Memory B cell (primary cell): ENCODE data around the gene HOXA6.

Experiments
- ATAC-seq: fragments of 150-1000 bp; cut with Tn5 transposase; 2 replicates; pipeline ENCODE4 v1.10.0; 2021; ENCODE audit warnings: low read depth, mild to moderate bottlenecking, moderate library complexity
- DNase-seq, 2 donors: peaks; one replicate each; pipeline ENCODE4 v3.0.0; 2022; ENCODE audit warnings: low spot score in 2 of 2
- H3K27ac Mint-ChIP-seq: one replicate; pipeline ENCODE4 v1.8.0; 2022; ENCODE audit warnings: mild to moderate bottlenecking, moderate library complexity, mixed read lengths
- H3K27me3 Mint-ChIP-seq: one replicate; pipeline ENCODE4 v1.8.0; 2022; ENCODE audit warnings: mixed read lengths
- H3K36me3 Mint-ChIP-seq: one replicate; pipeline ENCODE4 v1.8.0; 2022; ENCODE audit warnings: mild to moderate bottlenecking, mixed read lengths
- H3K4me1 Mint-ChIP-seq: one replicate; pipeline ENCODE4 v1.8.0; 2022; ENCODE audit warnings: mixed read lengths
- H3K4me3 Mint-ChIP-seq: one replicate; pipeline ENCODE4 v1.8.0; 2022; ENCODE audit warnings: mild to moderate bottlenecking, moderate library complexity, mixed read lengths
- H3K9me3 Mint-ChIP-seq: one replicate; pipeline ENCODE4 v1.8.0; 2022; ENCODE audit warnings: mixed read lengths

Gene HOXA6

GRCh38 chr7:27139334-27140125 is 8.0 kb downstream of the HOXA6 start:
- H3K4me3 Mint-ChIP-seq = no peak overlapping the region
- ATAC-seq (no peak), DNase-seq (no peak)
- no peaks in the 10 kb centered on the region for H3K36me3 Mint-ChIP-seq
- H3K4me1 Mint-ChIP-seq = peaks cover 2% of the 10 kb centered on the region
- H3K9me3 Mint-ChIP-seq = no peaks in the 10 kb centered on the region
- no peak overlapping the region for H3K27ac Mint-ChIP-seq
- H3K27me3 Mint-ChIP-seq = peaks cover 9% of the 10 kb centered on the region

- Mint-ChIP-seq H3K27me3 (peaks cover 13% of the 10 kb centered on the region), H3K4me3 (no peak overlapping the region), H3K4me1 (peaks cover 2% of the 10 kb centered on the region), H3K9me3 (no peaks in the 10 kb centered on the region), H3K27ac (no peak overlapping the region), H3K36me3 (no peaks in the 10 kb centered on the region)
- DNase-seq (no peak), ATAC-seq (no peak)
Measured at GRCh38 chr7:27138985-27139333, 8.6 kb downstream of the HOXA6 start.

- Mint-ChIP-seq H3K4me3 (no peak overlapping the region), H3K4me1 (peaks cover 2% of the 10 kb centered on the region), H3K36me3 (no peaks in the 10 kb centered on the region), H3K9me3 (no peaks in the 10 kb centered on the region), H3K27ac (no peak overlapping the region), H3K27me3 (peaks cover 17% of the 10 kb centered on the region)
- ATAC-seq (no peak), DNase-seq (no peak)
Measured at GRCh38 chr7:27138472-27138871, 9.1 kb downstream of the HOXA6 start.

GRCh38 chr7:27137640-27138315 is 9.8 kb downstream of the HOXA6 start:
- no peak for DNase-seq
- H3K36me3 Mint-ChIP-seq = no peaks in the 10 kb centered on the region
- peaks cover 16% of the 10 kb centered on the region for H3K27me3 Mint-ChIP-seq
- no peak overlapping the region for H3K27ac Mint-ChIP-seq
- H3K4me3 Mint-ChIP-seq = no peak overlapping the region
- peaks cover 2% of the 10 kb centered on the region for H3K4me1 Mint-ChIP-seq
- no peak for ATAC-seq
- H3K9me3 Mint-ChIP-seq = no peaks in the 10 kb centered on the region

- Mint-ChIP-seq H3K4me3 (no peak overlapping the region), H3K9me3 (no peaks in the 10 kb centered on the region), H3K27ac (no peak overlapping the region), H3K4me1 (no peaks in the 10 kb centered on the region), H3K27me3 (peaks cover 12% of the 10 kb centered on the region), H3K36me3 (no peaks in the 10 kb centered on the region)
- ATAC-seq (no peak), DNase-seq (no peak)
Measured at GRCh38 chr7:27134392-27134791, 13.2 kb downstream of the HOXA6 start.

DNA sequence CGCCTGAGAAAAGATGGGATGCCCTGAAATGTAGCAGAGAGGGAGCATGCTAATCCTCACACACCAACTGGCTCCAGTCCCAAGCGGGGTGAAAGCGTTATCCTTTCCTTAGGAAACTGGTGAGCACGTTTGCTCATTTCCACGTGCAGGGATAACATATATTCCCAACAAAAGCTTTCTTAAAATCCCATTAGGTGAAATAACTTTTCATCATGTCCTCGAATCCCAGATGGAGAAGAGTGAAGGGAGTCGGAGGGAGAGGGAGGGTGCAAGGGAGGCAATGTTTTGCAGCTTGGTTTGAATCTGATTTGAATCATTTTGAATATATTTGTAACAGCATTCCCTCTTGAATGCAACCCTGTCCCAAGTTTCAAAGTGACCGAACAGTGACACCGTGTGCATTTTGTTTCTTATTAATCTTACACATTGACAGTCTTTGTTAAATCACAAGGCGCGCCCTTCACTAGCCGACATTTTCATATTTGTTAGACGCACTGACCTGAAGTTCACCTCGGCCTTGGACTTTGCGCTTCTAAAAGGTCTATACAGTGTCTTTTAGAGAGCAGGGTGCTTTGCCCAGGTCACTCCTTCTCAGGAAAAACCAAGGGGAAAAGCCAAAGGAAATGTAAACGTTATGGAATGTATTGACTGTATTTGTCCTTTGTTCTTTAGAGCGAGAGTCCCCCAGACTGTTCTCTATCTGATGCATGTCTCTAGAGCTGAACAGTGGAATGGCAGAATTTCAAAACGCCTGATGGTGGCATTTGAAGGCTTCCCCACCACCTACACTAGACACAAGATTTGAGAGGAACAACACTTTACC is 14.0 kb downstream of the HOXA6 start:
- no peak for ATAC-seq
- H3K27ac Mint-ChIP-seq = no peak overlapping the region
- no peak for DNase-seq

GRCh38 chr7:27132978-27133377 is 14.6 kb downstream of the HOXA6 start:
- no peak for DNase-seq
- H3K4me3 Mint-ChIP-seq = no peak overlapping the region
- H3K36me3 Mint-ChIP-seq = peaks cover 2% of the 10 kb centered on the region
- no peak overlapping the region for H3K27ac Mint-ChIP-seq
- no peaks in the 10 kb centered on the region for H3K4me1 Mint-ChIP-seq
- peaks cover 2% of the 10 kb centered on the region for H3K9me3 Mint-ChIP-seq
- ATAC-seq = no peak
- H3K27me3 Mint-ChIP-seq = peaks cover 17% of the 10 kb centered on the region

More for the DNA sequence above, 14.0 kb downstream of the HOXA6 start:
- no peaks in the 10 kb centered on the region for H3K4me1 Mint-ChIP-seq
- peaks cover 2% of the 10 kb centered on the region for H3K9me3 Mint-ChIP-seq
- H3K27me3 Mint-ChIP-seq = peaks cover 16% of the 10 kb centered on the region
- H3K36me3 Mint-ChIP-seq = peaks cover 2% of the 10 kb centered on the region
- no peak overlapping the region for H3K4me3 Mint-ChIP-seq

GRCh38 chr7:27132214-27132613 is 15.4 kb downstream of the HOXA6 start:
- no peak for ATAC-seq
- peaks cover 17% of the 10 kb centered on the region for H3K27me3 Mint-ChIP-seq

DNA sequence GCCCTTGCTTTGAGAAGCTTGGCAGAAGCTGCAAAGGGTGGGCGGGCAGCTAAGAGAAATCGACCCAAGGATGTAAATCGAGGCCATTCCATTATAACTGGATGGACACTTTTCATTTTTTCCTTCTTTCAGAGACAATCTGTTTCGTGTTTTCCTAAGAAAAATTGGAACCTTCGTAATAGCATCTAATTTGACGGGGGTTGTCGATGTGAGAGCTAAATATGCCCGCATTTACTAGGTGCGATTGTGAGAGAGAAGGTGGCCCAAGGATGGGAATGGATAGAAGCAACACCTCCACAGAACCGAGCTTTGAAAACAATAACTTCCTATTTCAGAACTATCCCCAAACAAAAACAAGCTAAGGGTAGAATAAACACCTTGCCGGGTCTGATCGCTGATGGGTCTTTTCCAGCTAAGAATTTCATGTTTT is 16.2 kb downstream of the HOXA6 start:
- Mint-ChIP-seq H3K36me3 (peaks cover 2% of the 10 kb centered on the region), H3K9me3 (peaks cover 2% of the 10 kb centered on the region), H3K4me1 (no peaks in the 10 kb centered on the region), H3K4me3 (peak overlapping the region; percentile 51), H3K27me3 (peaks cover 17% of the 10 kb centered on the region), H3K27ac (no peak overlapping the region)
- ATAC-seq (no peak), DNase-seq (no peak)

More at GRCh38 chr7:27132214-27132613, 15.4 kb downstream of the HOXA6 start:
- Mint-ChIP-seq H3K27ac (no peak overlapping the region), H3K9me3 (peaks cover 2% of the 10 kb centered on the region), H3K36me3 (peaks cover 2% of the 10 kb centered on the region), H3K4me3 (no peak overlapping the region), H3K4me1 (no peaks in the 10 kb centered on the region)
- DNase-seq = no peak

- Mint-ChIP-seq H3K27ac (no peak within 1 kb of the TSS), H3K4me1 (no peaks in the 10 kb centered on the region), H3K36me3 (peaks cover 2% of the 10 kb centered on the region), H3K4me3 (peak within 1 kb of the TSS; percentile 51), H3K27me3 (peaks cover 18% of the 10 kb centered on the region), H3K9me3 (peaks cover 2% of the 10 kb centered on the region)
- DNase-seq = peak; percentile 40 to 61
- peak; percentile 90 for ATAC-seq
Measured at GRCh38 chr7:27130540-27131389, 16.8 kb downstream of the HOXA6 start, which contains the start of gene HOXA4. Gene HOXA4 (minus strand): TSS chr7:27130757. CDS start chr7:27130733, 24 bp downstream.

DNA sequence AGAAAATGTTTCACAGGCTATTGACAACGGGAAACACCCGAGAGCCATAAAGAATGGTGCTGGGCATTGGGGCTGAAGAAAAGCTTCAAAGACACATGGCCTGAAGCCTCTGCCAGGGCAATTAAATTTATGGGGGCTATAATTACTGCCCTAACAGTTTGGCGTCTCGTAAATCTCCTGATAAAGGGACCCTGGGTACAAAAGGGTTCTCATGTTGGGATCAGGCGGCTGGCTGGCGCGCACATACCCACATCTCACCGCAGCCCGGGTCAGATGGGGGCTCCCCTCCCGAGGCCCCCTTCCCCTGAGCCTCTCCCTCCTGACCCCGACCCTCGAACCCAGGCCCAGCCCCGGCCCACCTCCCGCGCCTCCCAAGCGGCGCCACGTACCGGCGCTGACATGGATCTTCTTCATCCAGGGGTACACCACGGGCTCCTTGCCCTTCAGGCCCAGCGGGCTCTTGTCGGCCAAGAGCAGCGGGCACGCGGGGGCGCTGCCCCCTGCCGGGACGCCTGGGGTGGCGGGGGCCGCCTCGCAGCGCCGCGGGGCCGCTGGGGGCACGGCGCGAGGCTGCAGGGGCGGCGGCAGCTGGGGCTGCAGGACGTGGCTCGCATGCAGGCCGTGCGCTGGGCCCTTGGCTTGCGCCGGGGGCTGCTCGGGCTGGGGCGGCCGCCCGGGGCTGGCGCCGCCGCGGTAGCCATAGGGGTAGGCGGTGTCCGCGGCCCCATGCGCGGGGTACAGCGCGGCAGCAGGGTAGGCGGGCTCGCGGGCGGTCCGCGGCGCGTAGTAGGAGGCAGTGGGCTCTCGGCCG is 17.6 kb downstream of the HOXA6 start:
- H3K27ac Mint-ChIP-seq = no peak overlapping the region
- H3K9me3 Mint-ChIP-seq = peaks cover 2% of the 10 kb centered on the region
- DNase-seq = peak in 1 of 2 donors; percentile 18
- H3K27me3 Mint-ChIP-seq = peaks cover 20% of the 10 kb centered on the region
- H3K4me3 Mint-ChIP-seq = no peak overlapping the region
- H3K4me1 Mint-ChIP-seq = no peaks in the 10 kb centered on the region
- ATAC-seq = peak; percentile 33
- peaks cover 2% of the 10 kb centered on the region for H3K36me3 Mint-ChIP-seq

GRCh38 chr7:27128776-27129728 is 18.5 kb downstream of the HOXA6 start:
- DNase-seq (no peak), ATAC-seq (no peak)
- no peak overlapping the region for H3K27ac Mint-ChIP-seq
- peaks cover 2% of the 10 kb centered on the region for H3K9me3 Mint-ChIP-seq
- H3K4me1 Mint-ChIP-seq = no peaks in the 10 kb centered on the region
- peaks cover 2% of the 10 kb centered on the region for H3K36me3 Mint-ChIP-seq
- H3K4me3 Mint-ChIP-seq = peak overlapping the region; percentile 25
- H3K27me3 Mint-ChIP-seq = peaks cover 16% of the 10 kb centered on the region
